ENCODE data around the gene NINL.

GRCh38 chr20:25422032-25422431 is 163.3 kb downstream of the NINL start:
- TF ChIP-seq POLR2AphosphoS5 (IDR thresholded peaks at IDR 0.05; ENCODE audit: low read depth, low read length) (no peak), REST (IDR thresholded peaks at IDR 0.05; ENCODE audit: insufficient read depth in 1 of 2, low read depth in 2 of 2, low read length in 2 of 2) (no peak), SIN3A (IDR thresholded peaks at IDR 0.05; ENCODE audit: borderline replicate concordance, insufficient read depth, low read length) (no peak)
